UCSD-AML1 (cell line): ENCODE measurements around the gene MAD1L1.
"Not testable (repeated sequence)": the region's sequence is repeated elsewhere in the genome, so short reads cannot be mapped to it uniquely, and the experiment has no call there.

Experiments
- DNase-seq: peaks from one replicate; lab custom pipeline; 2025; ENCODE audit not compliant: unreplicated experiment; lab: John Stamatoyannopoulos, UW

The MAD1L1 gene

DNA sequence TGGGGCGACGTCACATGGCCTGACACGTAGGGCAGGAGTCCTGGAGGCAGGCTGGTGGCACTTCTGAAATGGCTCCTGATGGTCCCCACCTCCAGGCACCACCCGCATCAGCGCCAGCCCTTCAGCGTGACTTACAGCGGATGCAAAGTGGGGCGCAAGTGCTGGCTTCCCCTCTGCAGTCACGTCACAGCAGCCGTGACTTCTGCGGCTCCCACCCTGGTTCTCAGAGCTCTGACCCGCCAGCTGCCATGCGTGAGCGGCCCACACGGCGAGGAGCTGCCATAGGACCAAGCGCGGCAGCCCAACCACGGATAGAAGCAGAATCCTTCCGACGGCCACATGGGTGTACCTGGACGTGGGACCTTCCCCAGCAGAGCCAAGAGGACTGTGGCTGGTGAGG, 403.6 kb downstream of the MAD1L1 start:
- no peak for DNase-seq

- DNase-seq, result not testable (repeated sequence)
These were observed 404.6 kb downstream of the MAD1L1 start for GRCh38 chr7:1828170-1828569.

- DNase-seq, result not testable (repeated sequence)
These were observed 405.2 kb downstream of the MAD1L1 start for GRCh38 chr7:1827521-1827981.

- DNase-seq, result not testable (repeated sequence)
These were observed 405.8 kb downstream of the MAD1L1 start for GRCh38 chr7:1826931-1827330.

DNA sequence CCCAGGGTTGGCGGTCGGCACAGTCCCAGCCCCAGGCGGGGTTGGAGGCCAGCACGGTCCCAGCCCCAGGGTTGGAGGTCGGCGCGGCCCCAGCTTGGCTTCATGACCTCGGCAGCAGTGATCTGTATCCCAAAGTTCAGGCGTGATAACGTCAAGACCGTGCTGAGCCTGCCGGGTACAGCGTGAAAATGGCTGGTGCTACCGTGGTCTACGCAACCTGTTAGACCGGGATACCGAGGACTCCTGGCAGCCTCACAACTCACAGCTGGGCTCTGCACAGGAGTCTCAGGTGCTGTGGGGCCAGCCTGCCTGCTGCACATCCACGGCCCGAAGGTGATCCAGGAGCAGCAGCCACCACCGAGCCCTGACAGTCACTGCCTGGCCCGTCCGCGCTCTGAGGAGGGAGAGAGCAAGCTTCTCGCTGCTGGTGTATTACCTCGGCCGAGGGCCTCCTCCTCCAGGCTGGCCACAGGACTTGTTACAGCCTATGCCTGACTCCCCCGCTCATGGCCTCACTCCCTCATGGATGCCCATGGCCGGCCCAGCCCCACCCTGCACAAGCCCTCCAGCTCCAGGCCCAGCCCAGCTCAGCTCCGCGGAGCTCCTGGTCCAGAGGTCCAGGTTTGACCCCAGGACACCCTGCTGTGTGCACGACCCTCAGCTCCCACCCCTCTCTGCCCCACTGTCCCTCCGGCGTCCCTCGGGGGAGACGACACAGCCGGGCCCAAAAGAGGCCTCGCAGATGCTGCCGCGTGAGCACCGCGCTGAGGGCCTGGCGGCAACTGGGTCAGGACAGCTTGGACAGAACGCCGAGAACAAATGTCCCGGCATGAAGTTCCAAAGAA, 406.6 kb downstream of the MAD1L1 start:
- DNase-seq, result no peak

GRCh38 chr7:1825647-1825896, 407.2 kb downstream of the MAD1L1 start:
- DNase-seq, result not testable (repeated sequence)

DNA sequence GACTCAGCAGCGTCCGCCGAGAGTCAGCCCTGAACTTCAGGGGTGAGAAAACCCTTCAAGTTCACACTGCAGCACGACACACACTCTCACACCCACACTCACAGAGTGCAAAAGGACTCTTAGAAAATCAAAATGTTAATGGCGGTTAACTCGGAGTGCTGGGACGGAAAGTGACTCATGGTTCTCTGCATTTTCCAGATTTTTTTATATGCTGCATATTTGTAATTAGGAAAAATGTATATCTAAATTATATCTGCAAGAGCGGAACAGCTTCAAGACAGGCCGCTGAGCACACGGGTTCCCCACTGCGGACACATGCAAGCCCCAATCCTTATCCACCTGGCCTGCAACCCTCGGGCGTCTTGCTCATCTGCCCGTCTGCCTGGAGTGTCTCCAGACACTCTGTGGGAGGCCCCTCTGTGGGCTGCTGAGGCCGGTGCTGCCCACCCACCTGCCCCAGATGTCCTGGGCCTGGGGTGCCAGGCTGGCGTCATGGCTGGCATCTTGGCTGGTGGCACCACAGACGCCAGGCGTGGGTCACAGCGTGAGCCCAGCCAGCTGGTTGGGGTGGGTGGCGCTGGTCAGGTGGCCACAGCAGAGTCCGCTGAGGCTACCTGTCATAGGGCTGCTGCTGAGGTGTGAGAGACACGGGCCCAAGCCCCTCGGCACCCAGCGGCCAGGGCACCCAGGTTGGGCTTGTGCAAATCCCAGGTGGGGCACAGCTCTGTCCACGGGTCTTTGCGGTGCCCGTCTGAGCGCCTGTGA, 407.7 kb downstream of the MAD1L1 start:
- DNase-seq, result not testable (repeated sequence)

DNA sequence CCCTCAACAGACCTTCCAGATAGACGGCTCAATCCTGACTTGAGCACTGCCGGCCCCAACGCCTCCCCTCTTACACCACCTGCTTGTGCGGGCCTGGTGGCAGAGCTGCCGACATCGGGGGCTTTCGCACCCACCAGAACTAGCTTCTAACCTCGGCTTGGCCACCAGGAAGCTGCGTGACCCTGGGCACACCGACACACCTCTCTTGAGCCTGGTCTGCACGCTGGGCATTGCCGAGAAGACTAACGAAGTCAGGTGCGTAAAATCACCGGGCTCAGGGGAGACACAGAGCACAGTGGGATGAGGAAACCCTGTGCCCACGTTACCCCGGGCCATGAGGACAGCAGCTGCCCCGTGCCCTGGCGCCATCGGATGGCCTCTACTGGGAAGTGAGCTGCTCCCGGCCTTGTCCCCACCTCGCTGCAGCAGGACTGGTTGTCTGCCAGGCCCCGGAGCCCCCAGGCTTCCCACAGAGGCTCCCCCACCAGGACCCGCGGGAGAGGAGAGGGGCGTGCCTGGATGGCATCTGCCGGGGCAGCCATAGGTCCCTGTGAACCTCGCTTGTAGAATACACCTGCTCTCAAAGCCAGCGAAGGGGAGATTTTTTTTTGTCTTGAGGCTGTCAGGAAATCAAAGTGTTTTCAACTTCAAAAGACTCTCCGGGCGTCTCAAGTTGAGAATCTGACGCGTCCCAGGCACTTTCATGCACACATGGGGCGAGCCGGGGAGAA, 408.4 kb downstream of the MAD1L1 start:
- not testable (repeated sequence) for DNase-seq

DNA sequence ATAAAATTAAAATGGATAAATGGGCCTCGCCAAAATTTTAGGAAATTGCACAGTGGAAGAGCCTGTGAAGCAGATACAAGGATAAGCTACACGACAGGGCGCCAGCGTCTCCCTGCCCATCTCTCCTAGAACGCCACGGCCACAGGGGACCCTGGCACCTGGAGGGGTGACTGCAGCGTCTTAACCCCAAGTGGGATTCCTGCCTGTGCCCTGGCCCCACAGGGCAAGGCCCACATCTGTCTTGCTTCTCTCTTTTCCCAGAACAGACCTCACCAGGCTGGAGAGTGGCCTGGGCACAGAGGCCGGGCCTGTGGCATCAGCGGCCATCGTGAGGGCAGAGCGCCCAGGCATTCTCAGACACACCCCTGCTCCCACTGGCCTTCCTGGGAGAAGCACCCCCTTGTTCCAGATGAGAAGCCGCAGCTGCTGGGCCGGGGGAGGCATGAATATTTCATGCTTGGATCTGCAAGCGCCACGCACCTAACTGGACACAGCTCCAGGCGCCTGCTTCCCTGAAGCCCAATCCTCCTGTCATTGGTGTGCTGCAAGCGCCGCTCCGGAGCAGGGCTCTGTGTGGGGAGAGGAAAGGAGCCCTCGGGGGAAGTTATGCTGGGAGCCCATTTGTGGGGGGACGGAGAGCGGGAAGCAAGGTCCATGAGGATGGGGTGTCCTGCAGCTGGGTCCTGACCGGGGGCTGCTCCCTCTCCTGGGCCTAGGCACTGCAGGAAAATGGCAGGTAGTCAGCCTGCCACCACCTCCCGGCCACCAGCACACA, 409.2 kb downstream of the MAD1L1 start:
- no peak for DNase-seq

DNA sequence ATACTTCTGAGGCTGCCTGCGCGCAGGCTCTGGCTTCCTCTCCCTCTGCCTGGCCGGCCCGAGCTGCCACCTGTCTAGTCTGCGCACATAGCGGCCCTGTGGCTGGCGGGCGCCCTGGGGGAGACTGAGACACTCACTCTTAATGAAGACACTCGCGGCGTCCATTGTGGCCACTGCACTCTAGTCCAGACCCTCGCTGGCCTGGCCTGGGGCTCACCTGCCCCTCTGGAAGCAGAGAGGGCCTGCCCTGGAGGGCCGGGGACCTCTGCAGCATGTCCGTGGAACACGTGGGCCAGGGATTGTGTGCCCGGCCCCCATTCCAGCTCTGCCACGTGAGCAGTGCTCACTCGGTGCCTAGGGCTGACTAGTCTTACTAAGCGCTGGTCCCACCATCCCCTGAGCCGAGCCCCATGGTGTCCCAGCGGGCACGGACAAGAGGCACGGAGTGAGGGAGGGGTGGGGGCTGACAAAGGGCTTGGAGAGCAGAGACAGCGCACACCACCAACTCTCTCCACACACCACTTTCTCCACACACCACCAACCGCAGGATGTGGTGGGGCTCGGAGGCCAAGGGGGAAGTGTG, 413.4 kb downstream of the MAD1L1 start:
- peak; percentile 37 for DNase-seq

GRCh38 chr7:1818575-1819258, 414.0 kb downstream of the MAD1L1 start:
- DNase-seq, result no peak

DNA sequence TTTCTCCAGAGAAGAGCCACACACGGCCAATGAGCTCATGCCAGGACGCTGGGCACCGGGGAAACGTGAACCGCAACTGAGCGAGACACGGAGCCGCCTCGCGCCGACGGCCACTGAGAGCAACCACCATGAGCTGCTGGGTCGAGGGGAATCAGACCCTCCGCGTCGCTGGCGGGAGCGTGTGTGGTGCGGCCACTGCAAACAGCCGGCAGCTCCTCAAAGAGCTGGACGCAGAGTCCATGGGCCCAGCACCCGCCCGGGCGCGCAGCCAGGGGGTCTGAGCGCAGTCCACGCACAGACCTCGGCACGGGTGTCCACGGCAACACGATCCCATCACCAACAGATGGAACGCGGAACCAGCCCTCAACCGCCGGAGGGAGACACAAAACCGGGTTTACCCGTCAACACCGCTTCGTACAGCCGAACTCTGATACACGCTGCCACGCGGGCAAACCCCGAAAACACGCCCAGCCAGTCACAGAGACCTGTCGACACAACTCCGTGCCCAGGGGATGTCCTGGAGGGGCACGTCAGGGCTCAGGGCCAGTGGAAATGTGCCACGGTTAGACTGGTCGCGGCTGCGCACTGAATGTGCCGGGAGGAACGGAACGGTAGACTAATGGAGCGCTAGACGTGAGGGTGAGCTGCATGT, 415.6 kb downstream of the MAD1L1 start:
- no peak for DNase-seq

GRCh38 chr7:1816451-1816850, 416.3 kb downstream of the MAD1L1 start:
- not testable (repeated sequence) for DNase-seq

DNA sequence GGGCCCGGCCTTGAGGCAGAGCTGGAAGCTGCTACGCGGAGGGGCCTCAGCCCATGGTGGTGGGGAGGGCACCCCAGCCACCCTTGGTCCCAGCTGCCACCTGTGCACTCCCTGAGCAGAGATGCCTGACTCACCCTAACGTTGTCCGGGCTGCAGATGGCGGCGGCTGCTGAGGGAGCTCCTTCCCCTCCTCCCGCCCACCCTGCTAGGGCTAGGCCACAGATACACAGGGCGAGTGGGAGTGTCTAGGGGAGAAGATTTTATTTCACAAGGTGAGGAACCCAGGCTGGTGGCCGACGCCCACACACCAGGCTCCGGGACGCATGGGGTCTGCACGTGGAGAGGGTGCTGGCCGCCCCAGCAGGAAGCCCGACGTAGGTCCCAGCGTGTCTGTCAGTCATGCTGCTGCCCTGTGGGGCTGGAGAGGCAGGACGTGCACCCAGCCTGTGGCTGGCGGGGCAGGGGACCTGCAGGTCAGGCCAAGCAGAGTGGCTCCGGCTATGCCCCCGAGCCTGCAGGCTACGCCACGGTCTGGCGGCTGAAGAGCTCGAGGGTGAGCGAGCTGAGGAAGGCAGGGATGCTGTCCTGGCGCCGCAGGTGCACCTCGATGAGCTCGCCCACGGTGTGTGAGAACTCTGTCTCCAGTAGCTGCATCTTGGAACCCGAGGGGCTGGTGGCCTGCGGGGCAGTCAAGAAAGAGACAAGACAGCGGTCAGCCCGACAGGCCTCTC, 417.0 kb downstream of the MAD1L1 start:
- peak; percentile 9 for DNase-seq

GRCh38 chr7:1815051-1815481, 417.7 kb downstream of the MAD1L1 start:
- DNase-seq, result no peak

DNA sequence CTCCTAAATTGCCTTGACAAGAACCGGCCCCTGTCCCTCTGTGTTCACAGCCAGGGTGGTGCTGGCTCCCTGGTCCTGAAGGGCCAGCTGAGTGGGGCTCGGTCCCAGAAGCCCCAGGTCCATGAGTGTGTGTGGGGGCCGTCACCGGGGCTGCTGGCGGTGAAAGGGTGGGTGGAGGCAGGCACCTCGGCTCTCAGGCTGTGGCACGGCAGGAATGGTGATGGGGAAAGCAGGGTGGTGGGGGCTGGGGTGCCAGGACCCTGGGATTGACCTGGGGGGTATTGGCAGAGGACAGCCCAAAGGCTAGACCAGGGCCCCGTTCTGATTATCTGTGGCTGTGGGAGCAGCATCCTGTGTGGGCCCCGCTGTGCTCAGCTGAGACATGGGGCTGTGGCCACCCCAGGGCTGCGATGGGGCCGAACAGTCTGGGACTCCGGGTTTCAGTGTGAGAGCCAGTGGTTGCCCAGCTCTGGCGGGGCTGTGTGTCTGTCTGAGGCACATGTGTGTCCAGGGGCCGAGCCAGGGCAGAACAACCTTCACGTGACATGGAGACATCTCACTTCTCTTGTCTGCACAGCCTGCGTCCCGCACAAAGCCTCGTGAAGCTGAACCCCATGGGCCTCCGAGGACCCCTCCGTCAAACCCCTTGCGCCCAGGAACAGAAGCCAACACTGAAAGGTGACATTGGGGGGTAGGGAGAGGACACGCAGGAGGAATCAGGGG, 418.5 kb downstream of the MAD1L1 start:
- DNase-seq, result no peak

GRCh38 chr7:1813394-1814088, 419.2 kb downstream of the MAD1L1 start:
- no peak for DNase-seq
